HG03571 (cell line): ENCODE data around the gene PDE11A.

Source experiments
- ATAC-seq: cut with Tn5 transposase; IDR thresholded peaks from one replicate; pipeline ENCODE4 v1.9.1; 2021; ENCODE audit not compliant: unreplicated experiment

Gene PDE11A

GRCh38 chr2:177604271-177605065 lies 468.1 kb downstream of the PDE11A start:
- no peak for ATAC-seq

DNA sequence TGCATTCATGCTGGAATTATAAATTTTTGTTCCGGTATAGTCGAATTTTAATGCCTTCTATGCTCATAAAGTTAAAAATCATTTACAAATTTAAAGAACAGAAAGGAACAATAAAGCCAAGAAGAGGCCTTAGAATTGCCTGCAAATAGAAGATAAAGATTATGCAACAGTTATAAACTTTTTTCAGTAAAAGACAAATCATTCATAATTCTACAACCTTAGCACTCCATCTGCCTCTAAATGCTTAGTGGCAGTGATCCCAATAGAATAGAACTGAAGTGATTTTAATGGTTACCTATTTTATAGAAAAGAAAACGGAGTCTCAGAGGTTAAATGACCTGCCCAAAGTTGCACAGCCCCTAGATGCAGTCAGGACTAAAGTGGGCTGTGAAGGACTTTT lies 468.8 kb downstream of the PDE11A start:
- ATAC-seq: no peak

DNA sequence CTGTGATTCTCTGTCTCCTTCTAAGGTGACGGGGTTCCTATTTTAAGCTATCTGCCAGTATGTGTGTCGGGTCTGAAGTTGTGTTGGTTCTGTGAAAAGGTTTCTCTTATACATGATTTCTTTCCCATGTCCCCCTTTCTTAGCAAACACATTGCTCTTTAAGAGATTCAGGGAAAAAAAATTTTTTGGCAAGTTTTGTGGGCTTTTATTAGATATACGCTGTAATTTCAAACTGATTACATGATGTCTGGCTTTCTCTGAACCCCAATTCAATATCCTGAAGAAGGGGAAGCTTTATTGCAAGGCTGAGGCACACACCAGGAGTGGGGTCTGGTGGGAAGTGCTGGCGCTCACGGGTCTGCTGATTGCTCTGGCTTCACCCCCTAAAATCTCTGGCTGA lies 469.4 kb downstream of the PDE11A start:
- no peak for ATAC-seq

- ATAC-seq: no peak
These were observed 469.9 kb downstream of the PDE11A start for GRCh38 chr2:177602611-177603164.

- ATAC-seq: no peak
These were observed 471.7 kb downstream of the PDE11A start for GRCh38 chr2:177600917-177601316.

GRCh38 chr2:177599956-177600355 lies 472.6 kb downstream of the PDE11A start:
- ATAC-seq: no peak

- ATAC-seq: no peak
These were observed 473.4 kb downstream of the PDE11A start for GRCh38 chr2:177599139-177599688.

DNA sequence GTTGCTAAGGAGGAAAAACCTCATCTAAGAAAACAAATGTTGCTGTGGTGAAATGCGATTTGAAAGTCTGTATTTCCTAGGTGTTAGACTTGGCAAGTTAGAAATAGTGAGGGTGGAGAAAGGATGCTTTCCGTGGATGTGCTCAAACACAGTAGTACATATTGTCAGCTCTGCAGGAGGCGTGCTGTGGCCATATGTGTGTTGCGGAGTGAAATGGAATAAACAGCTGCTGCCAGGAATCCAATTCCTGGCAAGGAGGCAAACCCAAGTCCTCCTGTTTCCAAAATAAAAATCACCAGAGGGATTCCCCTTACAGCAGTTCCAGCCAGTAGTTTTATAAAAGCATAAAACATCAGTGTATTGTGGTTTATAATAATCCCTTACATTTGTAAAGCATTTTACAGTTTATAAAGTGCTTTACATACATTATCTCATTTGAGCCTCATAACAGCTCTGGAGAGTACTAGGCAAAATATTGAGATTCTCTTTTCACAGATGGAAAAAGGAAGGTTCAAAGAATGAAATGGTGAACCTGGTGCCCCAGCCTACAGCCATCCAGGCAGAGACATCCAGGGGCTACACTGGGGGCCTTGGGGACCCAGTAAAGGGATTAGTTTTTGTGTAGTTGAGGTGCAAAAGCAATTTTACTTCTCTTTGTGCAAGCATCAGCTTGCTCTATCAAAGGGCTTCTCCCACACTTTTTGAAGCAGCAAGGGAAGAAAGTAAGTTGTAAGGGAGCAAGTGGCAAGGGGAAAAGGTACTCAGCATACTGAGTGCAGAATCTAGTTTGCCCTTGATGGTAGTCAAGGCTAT lies 474.0 kb downstream of the PDE11A start:
- no peak for ATAC-seq

DNA sequence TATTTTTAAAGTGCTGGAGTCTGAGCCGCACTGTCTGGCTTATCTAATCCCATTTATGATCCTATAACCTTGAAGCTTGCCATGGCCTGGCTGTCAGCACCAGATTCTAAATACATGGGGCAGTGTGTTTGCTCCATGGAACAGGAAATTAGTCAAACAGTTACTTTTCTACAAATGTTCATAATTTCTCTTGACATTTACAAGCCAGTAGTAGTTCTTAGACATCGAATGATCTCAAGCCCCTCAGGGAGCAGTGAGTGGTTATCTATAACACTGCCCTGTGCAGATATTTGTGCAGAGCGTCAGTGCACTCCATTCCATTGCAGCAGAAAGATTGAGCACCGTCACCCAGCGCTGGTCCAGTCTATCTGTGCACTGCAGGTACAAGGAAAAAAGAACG lies 474.8 kb downstream of the PDE11A start:
- no peak for ATAC-seq

- ATAC-seq: no peak
These were observed 475.7 kb downstream of the PDE11A start for GRCh38 chr2:177596866-177597265.

DNA sequence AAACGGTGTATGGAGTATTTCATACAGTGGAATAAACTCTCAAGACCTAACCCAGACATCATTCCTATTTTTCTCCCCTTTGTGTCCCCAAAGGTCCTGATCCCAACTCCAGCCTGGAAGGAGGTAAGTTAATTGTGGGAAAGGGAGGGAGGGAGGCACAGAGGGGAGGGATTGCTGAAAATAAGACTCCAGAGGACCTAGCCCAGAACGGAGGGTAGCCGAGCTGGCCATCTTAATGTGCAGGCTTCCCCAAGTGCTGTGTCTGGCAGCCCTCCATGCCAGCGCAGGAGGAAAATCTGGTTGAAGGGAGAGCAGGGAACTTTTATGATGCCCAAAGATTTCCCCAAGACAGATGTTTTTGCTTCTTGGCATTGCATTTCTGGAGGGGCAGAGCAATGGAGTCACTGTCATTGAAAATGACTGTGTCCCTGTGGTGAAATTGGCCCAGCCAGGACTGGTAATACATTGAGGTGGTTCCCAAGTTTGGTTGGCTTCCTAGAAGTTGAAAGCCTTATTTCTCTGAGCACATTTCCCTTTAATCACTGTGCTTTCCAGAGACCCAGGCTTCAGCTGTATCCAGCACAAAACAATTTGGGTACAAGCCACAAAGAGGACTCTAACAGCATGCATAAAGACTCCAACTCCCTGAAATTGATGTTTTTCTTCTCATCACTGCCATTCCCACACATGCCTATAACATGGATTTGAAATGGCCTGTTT lies 477.3 kb downstream of the PDE11A start:
- ATAC-seq: no peak

- ATAC-seq: no peak
These were observed 479.2 kb downstream of the PDE11A start for GRCh38 chr2:177593402-177593801.

DNA sequence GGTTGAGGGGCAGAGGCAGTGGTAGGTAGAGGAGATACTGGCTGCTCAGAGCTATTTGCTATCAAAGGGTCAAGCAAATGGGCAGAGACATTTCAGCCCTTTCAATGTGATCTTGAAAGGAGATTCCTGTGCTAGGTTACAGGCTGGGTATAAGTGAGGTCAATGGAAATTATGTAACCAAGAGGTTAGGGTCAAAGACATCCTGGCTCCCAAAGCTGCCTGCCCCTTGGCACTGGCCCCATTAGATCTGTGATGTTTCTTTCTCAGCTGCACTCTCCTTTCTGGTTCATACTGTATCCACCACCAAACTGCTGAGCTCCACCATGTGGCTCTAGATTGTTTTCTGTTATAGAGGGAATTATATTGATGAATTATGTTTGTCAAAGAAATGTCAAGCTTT lies 479.6 kb downstream of the PDE11A start:
- no peak for ATAC-seq

DNA sequence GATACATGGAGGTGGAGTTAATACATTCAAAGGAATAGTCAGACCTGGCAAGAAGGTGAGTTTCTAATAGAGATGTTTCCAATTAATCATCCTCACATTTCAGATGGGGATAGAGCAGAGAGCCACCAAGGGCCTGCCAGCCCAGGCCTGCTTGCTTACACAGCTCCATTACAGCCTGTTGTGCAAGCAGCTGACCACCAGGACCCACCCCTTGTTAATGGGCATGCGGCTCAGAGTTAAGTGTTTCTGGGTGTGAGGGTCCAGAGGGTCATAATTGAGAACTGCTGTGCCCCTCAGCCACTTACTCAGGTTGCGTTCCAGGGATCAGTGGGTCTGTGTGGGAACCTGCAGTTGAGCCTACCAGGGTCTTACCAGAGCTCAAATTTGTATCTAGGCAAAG lies 480.2 kb downstream of the PDE11A start:
- ATAC-seq: no peak

DNA sequence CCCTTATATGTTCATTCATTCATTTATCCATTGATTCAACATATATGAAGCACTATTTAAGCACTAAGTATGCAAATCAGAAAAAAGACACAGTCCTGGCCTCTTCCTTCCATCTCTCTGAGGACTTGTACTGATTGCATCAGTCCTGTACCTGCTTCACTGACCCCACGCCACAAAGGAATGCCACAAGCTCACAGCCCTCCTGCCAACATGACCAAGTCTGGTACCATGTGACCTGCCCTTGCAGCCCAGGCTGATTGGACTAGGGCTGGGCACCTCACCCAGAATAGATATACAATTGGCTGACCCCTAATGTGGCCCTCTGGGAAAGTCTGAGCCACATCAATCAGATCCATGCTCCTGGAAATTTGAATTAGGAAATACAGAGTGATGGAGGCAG lies 483.4 kb downstream of the PDE11A start:
- ATAC-seq: no peak

DNA sequence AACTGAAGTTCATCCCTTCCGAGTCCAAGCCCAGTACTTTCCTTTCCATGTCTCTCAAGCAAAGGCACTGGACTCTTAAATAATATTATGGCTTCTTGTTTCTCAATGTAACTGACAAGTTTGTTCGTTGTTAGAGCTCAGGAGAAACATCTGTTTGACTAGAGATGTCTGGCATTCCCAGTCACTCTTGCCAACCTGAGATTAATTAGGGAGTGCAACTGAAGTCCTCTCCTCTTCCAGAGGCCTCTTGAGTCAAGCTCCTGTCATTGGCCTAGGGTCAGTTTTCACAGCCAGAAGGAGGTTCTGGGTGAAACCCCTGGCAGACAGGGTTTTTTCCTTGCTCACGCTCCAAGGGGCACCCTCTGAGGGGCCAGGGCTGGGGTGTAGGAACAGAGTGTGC lies 483.9 kb downstream of the PDE11A start:
- ATAC-seq: no peak

DNA sequence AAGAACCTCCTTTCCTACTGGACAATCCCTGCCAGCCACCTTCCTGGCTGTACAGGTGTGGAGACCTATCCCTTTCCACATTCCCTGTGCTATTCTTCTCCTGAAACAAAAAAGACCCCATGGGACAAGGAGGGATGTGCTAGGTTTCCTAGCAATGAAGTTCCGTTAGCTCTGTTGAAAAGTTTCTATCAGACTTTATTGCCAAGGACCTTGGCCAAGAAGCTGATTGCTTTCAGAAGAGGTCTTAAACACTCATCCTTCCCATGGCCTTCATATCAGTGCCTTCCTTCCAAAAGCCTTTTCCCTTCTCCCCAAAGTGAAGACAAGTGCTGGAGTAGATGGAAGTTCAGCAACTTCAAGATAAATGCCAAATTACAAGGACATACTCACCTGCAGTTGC lies 485.2 kb downstream of the PDE11A start:
- ATAC-seq: no peak

DNA sequence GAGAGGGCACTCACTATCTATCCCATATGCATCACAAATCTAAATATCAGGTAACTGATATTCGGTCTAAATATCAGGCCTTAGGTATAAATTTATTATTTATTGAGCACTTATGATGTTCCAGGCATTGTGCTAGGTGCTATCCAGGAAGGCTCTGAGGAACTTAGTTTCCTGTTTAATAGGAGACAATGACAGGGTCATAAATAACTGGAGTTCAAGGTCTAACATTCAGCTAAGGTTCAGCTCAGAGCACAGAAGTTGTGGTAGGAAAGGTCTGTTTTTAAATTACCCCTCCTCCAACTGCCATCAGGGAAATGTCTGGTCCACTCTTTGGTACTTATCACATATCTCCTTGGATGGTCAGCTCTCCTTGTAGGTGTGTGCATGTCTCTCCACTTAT lies 486.4 kb downstream of the PDE11A start:
- ATAC-seq: no peak

- no peak for ATAC-seq
These were observed 487.2 kb downstream of the PDE11A start for GRCh38 chr2:177585234-177585863.

- no peak for ATAC-seq
These were observed 488.4 kb downstream of the PDE11A start for GRCh38 chr2:177584030-177584692.
